Heart right ventricle (tissue), 16 donors: Measurements from ENCODE around the gene TSPAN9. TPM values are rescaled to one million over a fixed set of nuclear protein-coding genes. Genes with fewer than 3 reads are reported as not detected.

Experiments
- ATAC-seq, 8 donors: fragments of 200-7000 bp; cut with Tn5 transposase; one replicate each; pipeline ENCODE4 v1.9.1; 2020; ENCODE audit warnings: mild to moderate bottlenecking in 8 of 8, moderate library complexity in 8 of 8, moderate number of reproducible peaks in 1 of 8
- DNase-seq, 2 donors: peaks; one replicate each; pipeline ENCODE4 v3.0.0-alpha.2; 2020
- H3K27ac ChIP-seq, 10 donors: fragments of 200-600 bp; sonication (generic) in 2 of 10; one replicate each; pipeline versions ENCODE4 v1.5.0 to v1.8.0; 2020 to 2022; ENCODE audit warnings: mild to moderate bottlenecking in 3 of 10
- H3K27me3 ChIP-seq, 7 donors: fragments of 200-600 bp; one replicate each; pipeline ENCODE4 v1.8.0; 2021 to 2022; ENCODE audit warnings: mild to moderate bottlenecking in 2 of 7
- H3K36me3 ChIP-seq, 9 donors: fragments of 200-600 bp; sonication (generic) in 1 of 9; one replicate each; pipeline versions ENCODE4 v1.5.0 to v1.8.0; 2020 to 2022; ENCODE audit warnings: mild to moderate bottlenecking in 2 of 9
- H3K4me1 ChIP-seq, 9 donors: fragments of 200-600 bp; sonication (generic) in 1 of 9; one replicate each; pipeline versions ENCODE4 v1.5.0 to v1.8.0; 2020 to 2022; ENCODE audit warnings: mild to moderate bottlenecking in 4 of 9
- H3K4me3 ChIP-seq, 10 donors: fragments of 200-600 bp; sonication (generic) in 2 of 10; one replicate each; pipeline versions ENCODE4 v1.5.0 to v1.8.0; 2020 to 2022; ENCODE audit warnings: mild to moderate bottlenecking in 7 of 10, moderate library complexity in 2 of 10
- H3K9me3 ChIP-seq, 11 donors: fragments of 200-600 bp in 10 of 11; sonication (generic) in 2 of 11; one replicate each; pipeline versions ENCODE4 v1.5.0 to v1.8.0; 2013 to 2022; ENCODE audit warnings: mild to moderate bottlenecking in 2 of 11, control low read depth in 1 of 11, moderate library complexity in 1 of 11
- WGBS, 2 donors: extraction: QIAGEN DNeasy Blood & Tissue Kit; methylation state at CpG; one replicate each; pipeline ENCODE4 v1.1.7; 2013; ENCODE audit warnings: inconsistent platforms in 1 of 2; 5-methylcytosine and 5-hydroxymethylcytosine counted together
- intact Hi-C, 10 donors: fragments of 100-400 bp; cut with DNase I; formaldehyde crosslinking; loops; one replicate each; pipeline versions ENCODE4 v1.11.1 to v1.14.2; 2022
- polyA plus RNA-seq, 2 donors: library from polyadenylated mRNA; stranded (reverse); fragments of 200-250 nt; gene quantifications; one replicate each; pipeline ENCODE4 v1.2.3, GENCODE V29; 2013
- total RNA-seq, 10 donors: library from RNA; stranded (reverse); fragmentation: NEBNext Ultra II Directional in 3 of 10; extraction: Animal tissue kit (Norgen Biotek cat#: 25700) in 3 of 10; gene quantifications; one replicate each; pipeline versions ENCODE4 v1.2.1 to v1.2.4, GENCODE V29; 2021 to 2023
- TF ChIP-seq, protein P1 (sequence below), 9 donors: fragments of 200-600 bp; sonication (generic) in 2 of 9; IDR thresholded peaks; one replicate each; pipeline versions ENCODE4 v1.5.0 to v1.8.0; 2021 to 2022; ENCODE audit warnings: antibody characterized with exemption in 9 of 9, mild to moderate bottlenecking in 5 of 9, moderate library complexity in 1 of 9
- donor health status: Arrhythmogenic right ventricular cardiomyopathy.
- donor health status: ischemic (EF 13 %, LVEDD 7.1; RV severe dilation, severe dysfunction).
- donor health status: healthy with polysubstance abuse.
- donor health status: DM: no; HTN: yes; CAD: no.
- donor health status: DM: no; HTN: no; CAD: no.
- donor health status: ischemic (EF 25% LVEDD 6.9; RV normal size, moderate dysfunction).
- donor health status: ischemic (EF 25% LVEDD 5.7; RV mildly dilated, moderate dysfunction).
- donor health status: healthy.
- donor health status: DM: yes; HTN: yes; CAD: no.
- donor health status: Ischemic cardiomyopathy.
- donor health status: ischemic (EF 35%, LVEDD 5.7; RV mildly dilated, moderate dysfunction).
- donor health status: nonischemic (EF 11% LVEDD 7.7; RV severe dilation, severe dysfunction).
- donor health status: DM: yes; HTN: yes; CAD: no.
- donor health status: PGD.
- donor health status: ischemic (EF 29% LVEDD 5.4; RV normal size, mild dysfunction).
- donor health status: nonischemic (EF 23%, LVEDD 6.1; RV moderate dilation, normal function).

TSPAN9 gene
- total and polyA plus RNA-seq, 12 donors, result 63.0 to 401 (median 251) TPM

DNA sequence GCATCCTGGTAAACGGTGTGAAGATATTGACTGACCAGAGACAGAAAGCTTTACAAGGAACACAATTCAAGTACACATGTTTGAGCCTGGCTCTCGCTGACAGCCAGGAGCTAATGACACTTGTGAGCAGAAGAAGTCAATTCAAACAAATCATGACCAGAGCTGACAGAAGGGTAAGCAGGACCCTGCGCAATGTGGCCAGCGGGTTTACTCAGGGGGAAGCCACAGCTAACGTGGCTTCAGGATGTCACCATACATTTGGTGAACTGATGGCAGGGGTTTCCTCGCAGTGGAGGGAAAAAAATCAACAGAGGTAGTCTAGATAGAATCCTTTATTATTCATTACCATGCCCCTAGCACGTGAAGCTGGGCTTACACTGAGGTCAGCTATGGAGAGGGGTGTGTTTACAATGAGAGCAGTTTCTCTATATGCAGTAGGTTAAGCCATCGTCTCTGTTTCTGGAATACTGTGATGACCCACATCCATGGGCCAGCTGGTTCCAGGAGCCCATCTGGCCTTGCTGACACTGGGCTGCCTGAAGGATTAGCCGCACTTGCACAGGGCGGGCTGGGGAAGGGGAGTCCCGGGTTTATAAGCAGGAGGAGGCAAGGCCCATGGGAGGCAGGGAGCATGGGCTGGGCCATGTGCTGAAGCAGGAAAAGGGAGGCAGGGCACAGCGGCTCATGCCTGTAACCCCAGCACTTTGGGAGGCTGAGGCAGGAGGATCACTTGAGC, 215.7 kb downstream of the TSPAN9 start:
- Histone ChIP-seq H3K9me3 (no peaks in the 10 kb centered on the region), H3K4me1 (peaks cover 6 to 41% (median 30%) of the 10 kb centered on the region in 9 donors), H3K36me3 (peaks cover 0 to 33% (median 0%) of the 10 kb centered on the region in 9 donors), H3K4me3 (no peak overlapping the region), H3K27me3 (no peaks in the 10 kb centered on the region), H3K27ac (peak overlapping the region in 1 of 10 donors; percentile 44)
- WGBS, 2 donors, result 83 to 89% methylated on average over 12 of the region's 12 CpGs
- no peak for DNase-seq
- TF ChIP-seq, protein P1, sequence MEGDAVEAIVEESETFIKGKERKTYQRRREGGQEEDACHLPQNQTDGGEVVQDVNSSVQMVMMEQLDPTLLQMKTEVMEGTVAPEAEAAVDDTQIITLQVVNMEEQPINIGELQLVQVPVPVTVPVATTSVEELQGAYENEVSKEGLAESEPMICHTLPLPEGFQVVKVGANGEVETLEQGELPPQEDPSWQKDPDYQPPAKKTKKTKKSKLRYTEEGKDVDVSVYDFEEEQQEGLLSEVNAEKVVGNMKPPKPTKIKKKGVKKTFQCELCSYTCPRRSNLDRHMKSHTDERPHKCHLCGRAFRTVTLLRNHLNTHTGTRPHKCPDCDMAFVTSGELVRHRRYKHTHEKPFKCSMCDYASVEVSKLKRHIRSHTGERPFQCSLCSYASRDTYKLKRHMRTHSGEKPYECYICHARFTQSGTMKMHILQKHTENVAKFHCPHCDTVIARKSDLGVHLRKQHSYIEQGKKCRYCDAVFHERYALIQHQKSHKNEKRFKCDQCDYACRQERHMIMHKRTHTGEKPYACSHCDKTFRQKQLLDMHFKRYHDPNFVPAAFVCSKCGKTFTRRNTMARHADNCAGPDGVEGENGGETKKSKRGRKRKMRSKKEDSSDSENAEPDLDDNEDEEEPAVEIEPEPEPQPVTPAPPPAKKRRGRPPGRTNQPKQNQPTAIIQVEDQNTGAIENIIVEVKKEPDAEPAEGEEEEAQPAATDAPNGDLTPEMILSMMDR (IDR thresholded peaks at IDR 0.05), result no peak
- no peak for ATAC-seq
- intact Hi-C loops, result loop anchor here in 1 of 10 donors (10.0 kb wide), 1 partner anchor 162 kb away; no protein-coding TSS in a partner anchor

DNA sequence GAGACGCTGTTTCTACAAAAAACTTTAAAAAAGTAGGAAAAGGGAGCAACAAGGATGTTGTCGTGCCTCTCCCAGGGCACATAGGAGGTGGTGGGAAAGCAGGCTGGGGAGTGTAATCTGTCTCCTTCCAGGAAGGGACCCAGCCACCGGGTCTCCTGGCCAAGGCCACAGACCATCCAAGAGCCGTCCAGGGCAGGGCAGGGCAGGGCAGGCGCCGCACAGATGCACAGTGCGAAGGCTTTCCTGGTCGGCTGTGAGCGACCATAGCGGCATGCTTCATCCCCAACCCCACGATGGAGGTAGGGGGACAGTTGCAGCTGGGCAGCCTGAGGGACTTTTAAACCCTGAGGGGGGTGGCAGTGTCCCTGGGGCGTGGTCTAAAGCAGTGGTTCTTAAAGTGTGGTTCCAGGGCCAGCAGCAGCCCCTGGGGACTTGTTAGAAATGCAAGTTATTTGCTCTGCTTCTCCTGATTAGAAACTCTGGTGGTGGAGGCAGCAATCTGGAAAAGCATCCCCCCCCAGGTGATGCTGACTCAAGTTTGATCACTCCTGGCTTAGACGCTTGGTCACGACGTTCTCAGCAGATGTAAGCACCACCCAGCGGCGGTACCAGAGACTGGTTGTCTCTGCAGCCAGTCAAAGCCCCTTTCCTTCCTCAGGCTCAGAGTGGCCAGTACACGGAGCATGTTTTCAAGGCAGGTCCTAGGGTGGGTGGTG, 216.4 kb downstream of the TSPAN9 start:
- Histone ChIP-seq H3K27me3 (no peaks in the 10 kb centered on the region), H3K4me3 (no peak overlapping the region), H3K27ac (peak overlapping the region in 4 of 10 donors; percentile 33 to 47 (median 40)), H3K36me3 (peaks cover 0 to 25% (median 0%) of the 10 kb centered on the region in 9 donors), H3K9me3 (no peaks in the 10 kb centered on the region), H3K4me1 (peaks cover 6 to 41% (median 30%) of the 10 kb centered on the region in 9 donors)
- no peak for DNase-seq
- peak in 7 of 8 donors; percentile 6 to 42 (median 19) for ATAC-seq
- WGBS, 2 donors, result 52 to 54% methylated on average over 18 of the region's 18 CpGs
- intact Hi-C loops, result loop anchor here in 1 of 10 donors (10.0 kb wide), 1 partner anchor 161 kb away; no protein-coding TSS in a partner anchor
- TF ChIP-seq, protein P1 (IDR thresholded peaks at IDR 0.05), result peak in 2 of 9 donors; percentile 7 to 23

DNA sequence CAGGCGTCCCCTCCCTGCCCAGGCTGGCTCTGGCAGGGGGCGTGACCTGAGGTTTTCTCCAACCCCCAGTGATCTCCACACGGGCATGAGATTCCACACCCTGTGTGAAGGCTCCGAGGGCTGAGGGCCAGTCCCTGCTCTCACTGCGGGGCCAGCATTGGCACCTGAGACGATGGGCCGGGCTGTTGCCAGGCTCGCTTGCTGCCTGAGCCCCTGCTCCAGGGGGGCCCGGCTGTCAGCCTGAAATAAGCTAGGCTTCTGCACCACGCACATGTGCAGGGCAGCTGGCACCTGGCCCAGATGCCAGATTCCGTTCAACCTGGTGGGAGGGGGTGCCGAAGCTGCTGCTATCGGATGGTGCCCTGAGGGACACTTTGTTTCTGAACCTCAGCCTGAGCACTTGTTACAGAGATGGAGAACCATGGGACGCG, 217.3 kb downstream of the TSPAN9 start:
- peak; percentile 8 to 70 (median 25) for ATAC-seq
- Histone ChIP-seq H3K27me3 (no peaks in the 10 kb centered on the region), H3K36me3 (peaks cover 0 to 17% (median 0%) of the 10 kb centered on the region in 9 donors), H3K4me1 (peaks cover 6 to 43% (median 30%) of the 10 kb centered on the region in 9 donors), H3K4me3 (no peak overlapping the region), H3K9me3 (no peaks in the 10 kb centered on the region), H3K27ac (peak overlapping the region in 6 of 10 donors; percentile 15 to 60 (median 40))
- WGBS, 2 donors, result 44 to 61% methylated on average over 15 of the region's 15 CpGs
- intact Hi-C loops, result loop anchor here in 1 of 10 donors (10.0 kb wide), 1 partner anchor 160 kb away; no protein-coding TSS in a partner anchor
- peak in 1 of 2 donors; percentile 44 for DNase-seq
- TF ChIP-seq, protein P1 (IDR thresholded peaks at IDR 0.05), result no peak

DNA sequence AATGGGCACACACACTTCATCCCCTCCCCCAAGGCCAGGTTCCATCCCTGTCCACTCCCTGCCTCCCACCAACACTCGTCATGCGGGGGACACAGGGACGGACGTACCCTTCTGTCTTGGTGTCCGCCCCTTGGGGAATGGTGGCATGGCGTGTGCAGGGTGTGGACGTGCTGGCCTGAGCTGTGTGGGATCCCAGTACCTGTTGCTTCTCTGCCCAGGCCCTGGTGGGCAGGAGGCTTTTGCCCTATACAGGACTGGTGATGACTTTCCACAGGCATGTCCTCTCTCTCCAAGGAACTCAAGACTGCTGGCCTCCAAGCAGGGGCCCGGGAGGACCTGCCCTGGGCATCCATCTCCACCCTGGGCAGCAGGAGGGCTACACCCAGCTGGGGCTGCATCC, 218.0 kb downstream of the TSPAN9 start:
- Histone ChIP-seq H3K27me3 (no peaks in the 10 kb centered on the region), H3K4me3 (no peak overlapping the region), H3K36me3 (peaks cover 0 to 15% (median 0%) of the 10 kb centered on the region in 9 donors), H3K4me1 (peaks cover 6 to 51% (median 35%) of the 10 kb centered on the region in 9 donors), H3K9me3 (no peaks in the 10 kb centered on the region), H3K27ac (peak overlapping the region in 4 of 10 donors; percentile 15 to 47 (median 32))
- intact Hi-C loops, result loop anchor here in 1 of 10 donors (10.0 kb wide), 1 partner anchor 160 kb away; no protein-coding TSS in a partner anchor
- DNase-seq, result no peak
- TF ChIP-seq, protein P1 (IDR thresholded peaks at IDR 0.05), result no peak
- WGBS, 2 donors, result 91% methylated on average over 8 of the region's 8 CpGs
- peak in 4 of 8 donors; percentile 0 to 6 (median 1) for ATAC-seq
